Measurements from ENCODE around the gene DNAJC11.
"Not testable (repeated sequence)": the region's sequence is repeated elsewhere in the genome, so short reads cannot be mapped to it uniquely, and the experiment has no call there.

DNAJC11 gene

DNA sequence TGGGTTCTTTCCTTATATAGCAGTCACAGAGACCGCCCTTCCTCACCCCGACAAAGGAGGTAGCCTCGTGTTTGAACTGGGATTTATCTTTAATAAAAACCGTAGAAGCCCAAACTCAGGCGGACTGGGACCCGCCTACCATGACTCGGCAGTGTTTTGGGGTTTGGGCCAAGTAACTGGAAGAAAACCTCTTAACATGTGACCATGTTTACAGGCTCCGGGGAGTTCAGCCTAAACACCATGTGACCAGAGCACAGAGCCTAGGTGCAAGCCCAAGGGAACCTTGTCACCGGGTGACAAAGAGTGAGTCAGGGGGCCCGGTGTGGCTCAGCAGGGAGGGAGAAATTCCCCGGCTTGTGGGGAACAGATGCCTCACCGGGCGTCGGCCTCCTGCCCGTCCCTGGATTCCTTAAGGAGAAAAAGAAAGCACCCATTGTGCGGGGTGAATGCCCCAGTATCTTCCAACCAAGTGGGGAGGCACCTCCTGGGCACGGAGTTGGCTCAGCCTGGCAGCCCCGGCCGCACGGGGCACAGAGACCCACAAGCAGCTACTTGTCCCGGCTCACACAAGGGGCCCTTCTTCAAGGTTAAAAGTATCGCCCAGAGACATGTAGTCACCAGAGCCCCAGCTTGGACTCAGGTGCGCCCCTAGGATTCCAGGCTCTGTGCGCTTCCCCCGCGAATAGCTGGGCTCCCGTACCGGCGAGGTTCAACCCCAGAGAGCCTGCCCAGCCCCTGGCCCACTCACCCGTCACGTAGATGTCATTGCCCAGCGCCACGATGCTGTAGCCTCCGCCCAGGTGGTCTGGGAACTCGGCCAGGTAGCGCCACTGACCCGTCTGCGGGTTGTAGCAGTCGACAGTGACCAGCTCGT lies 100.3 kb downstream of the DNAJC11 start:
- DNase-seq, result peak in 44 of 51 donors; percentile 23 to 82 (median 68)

- DNase-seq, result peak in 2 of 51 donors; percentile 62 to 69
Measured at GRCh38 chr1:6600410-6601048, 101.1 kb downstream of the DNAJC11 start.

DNA sequence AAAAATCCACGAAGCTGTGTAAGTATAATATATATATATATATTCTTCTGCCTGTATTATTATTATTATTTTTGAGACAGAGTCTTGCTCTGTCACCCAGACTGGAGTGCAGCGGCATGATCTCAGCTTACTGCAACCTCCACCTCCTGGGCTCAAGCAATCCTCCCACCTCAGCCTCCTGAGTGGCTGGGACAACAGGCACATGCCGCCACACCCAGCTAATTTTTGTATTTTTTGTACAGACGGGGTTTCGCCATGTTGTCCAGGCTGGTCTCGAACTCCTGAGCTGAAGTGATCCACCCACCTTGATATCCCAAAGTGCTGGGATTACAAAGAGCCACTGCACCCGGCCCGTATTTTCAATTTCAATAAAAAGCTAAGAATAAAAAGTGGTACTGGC lies 101.6 kb downstream of the DNAJC11 start:
- DNase-seq, result not testable (repeated sequence)

- DNase-seq, result peak in 2 of 51 donors; percentile 7 to 18
Measured at GRCh38 chr1:6599141-6599975, 102.3 kb downstream of the DNAJC11 start.

DNA sequence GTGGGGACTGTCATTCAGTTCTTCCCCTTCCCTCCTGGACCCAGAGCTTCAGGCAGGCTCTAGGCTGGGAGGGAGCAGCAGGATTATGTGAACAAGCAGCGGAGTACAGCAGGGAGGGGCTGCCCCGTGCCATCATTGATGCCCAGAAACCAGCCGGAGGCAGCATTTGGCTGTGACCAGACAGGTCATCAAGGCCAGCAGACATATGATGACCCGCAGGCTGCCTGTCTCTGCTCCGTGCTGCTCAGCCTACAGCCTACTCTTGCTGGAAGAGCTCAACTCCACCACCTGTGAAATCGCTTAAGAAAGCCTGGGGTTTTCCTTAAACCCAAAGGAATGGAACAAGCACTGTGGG lies 103.9 kb downstream of the DNAJC11 start:
- DNase-seq, result no peak

- DNase-seq, result peak in 1 of 51 donors; percentile 6
Measured at GRCh38 chr1:6596886-6597776, 104.5 kb downstream of the DNAJC11 start.

DNA sequence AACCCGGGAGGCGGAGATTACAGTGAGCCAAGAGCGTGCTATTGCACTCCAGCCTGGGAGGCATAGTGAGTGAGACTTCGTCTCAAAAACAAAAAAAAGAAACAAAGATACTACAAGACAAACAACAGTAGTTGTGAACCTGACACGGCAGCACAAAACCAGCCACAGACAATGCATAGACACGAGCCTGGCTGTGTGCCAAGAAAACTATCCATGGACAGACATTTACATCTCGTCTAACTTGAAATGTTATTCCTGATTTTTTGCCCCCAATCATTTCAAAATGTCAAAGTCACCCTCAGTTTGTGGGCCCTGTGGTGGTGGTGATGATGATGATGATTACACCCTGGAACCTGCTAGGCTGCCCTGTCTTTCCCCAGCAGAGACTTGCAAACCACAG lies 105.3 kb downstream of the DNAJC11 start:
- DNase-seq, result no peak

DNA sequence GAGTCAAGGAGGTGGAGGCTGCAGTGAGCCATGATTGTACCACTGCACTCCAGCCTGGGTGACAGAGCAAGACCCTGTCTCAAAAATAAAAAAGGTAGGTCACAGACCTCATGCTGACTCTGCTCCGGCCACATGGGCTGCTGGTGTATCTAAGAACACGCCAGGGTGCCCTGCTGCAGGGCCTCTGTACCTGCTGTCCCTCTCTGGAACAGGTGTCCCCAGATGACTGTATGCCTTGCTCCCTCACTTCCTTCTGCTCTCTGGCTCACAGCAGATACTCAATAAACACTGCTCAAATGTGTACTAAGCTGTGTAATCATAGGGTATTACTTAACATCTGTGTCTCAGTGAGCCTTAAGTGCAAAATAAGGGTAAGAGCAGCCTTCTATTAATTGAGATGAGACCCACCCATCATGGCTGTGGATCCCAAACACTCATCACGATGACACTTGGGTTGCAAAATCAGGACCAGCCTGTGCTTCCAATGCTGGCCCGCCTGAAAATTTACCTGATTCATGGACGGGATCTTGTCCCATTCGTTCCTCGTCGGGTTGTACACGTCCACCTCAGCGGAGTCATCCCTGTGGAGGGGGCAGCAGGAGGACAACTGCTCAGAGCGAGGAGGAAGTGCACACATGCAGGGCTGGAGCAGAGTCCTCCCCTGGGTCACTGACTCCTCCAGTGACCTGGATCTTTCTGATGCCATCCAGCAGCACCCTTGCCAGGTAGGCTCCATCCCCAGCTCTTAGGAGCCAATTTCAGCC lies 106.5 kb downstream of the DNAJC11 start:
- no peak for DNase-seq

DNA sequence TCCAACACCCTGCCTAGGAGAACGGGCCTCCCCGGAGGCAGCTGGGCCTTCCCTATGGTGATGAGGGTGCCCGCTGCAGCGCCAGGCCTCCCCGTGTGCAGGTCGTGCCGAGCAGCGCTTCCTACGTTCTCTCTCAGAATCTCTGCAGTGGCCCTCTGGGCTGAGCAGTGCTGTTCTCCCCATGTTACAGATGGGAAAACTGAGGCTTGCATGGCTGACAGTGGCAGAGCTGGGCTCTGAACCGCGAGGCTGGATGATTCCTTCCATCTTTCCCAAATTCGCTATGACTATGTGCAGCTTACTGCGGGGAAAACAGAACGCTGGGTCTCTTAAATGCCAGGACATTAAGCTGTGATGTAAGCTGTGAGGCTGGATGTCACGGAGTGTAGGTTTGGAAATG lies 107.8 kb downstream of the DNAJC11 start:
- no peak for DNase-seq

DNA sequence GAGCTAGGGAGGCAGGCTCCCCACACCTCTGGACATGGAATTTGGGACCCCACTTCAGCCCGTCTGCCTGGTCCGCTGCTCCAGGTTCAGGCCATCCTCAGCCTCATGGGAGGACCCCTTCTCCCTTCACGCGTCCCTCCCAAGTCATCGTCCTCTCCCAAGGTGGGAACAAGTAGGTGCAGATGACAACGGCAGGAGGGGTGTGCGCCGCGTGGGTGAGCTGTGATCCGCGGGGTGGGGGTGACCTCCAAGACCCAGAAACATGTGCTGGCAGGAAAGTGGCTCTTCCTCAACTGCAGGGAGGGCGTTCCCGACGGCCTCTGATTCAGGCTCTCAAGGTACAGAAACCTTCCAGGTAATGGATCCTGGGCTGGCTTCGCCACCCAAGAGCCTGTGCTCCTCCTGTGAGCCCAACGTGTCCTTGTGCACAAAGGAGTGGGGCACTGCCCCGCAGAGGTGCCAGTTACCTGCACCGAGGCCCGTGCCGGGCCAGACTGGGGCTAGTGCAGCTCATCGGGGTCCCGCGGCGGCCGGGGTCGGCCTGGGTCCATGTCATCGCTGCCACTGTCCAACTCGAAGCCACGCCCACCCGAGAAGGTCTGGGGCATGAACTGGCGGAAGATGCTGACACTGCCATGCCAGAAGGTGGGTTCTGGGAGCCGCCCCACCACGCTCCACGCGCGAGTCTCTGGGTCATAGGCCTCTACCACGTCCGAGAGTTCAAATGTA lies 108.6 kb downstream of the DNAJC11 start:
- no peak for DNase-seq

GRCh38 chr1:6592441-6592840 lies 109.2 kb downstream of the DNAJC11 start:
- DNase-seq, result no peak

- DNase-seq, result no peak
Measured at GRCh38 chr1:6591644-6592043, 110.0 kb downstream of the DNAJC11 start.

GRCh38 chr1:6591222-6591621 lies 110.4 kb downstream of the DNAJC11 start:
- peak in 13 of 51 donors; percentile 14 to 53 (median 27) for DNase-seq

DNA sequence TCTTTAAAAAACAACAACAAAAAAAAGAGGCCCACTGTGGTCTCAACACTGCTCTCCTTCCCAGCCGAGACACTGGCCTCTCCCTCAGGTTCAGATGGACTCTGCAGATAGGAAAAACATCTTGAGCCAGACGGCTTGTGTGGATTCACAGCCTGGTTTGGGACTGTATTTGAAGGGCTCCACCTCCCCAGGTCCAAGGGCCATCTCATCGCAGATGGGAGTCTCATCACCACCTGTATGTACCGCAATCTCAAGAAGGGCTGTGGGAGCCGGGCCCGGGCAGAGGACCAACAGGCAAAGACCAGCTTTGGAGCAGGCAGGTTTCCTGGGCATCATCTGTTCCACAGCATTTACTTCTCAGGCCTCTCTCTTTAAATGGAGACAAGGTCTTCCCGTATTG lies 111.6 kb downstream of the DNAJC11 start:
- DNase-seq, result no peak

GRCh38 chr1:6588893-6589520 lies 112.6 kb downstream of the DNAJC11 start:
- no peak for DNase-seq

- no peak for DNase-seq
Measured at GRCh38 chr1:6588128-6588892, 113.3 kb downstream of the DNAJC11 start.

DNA sequence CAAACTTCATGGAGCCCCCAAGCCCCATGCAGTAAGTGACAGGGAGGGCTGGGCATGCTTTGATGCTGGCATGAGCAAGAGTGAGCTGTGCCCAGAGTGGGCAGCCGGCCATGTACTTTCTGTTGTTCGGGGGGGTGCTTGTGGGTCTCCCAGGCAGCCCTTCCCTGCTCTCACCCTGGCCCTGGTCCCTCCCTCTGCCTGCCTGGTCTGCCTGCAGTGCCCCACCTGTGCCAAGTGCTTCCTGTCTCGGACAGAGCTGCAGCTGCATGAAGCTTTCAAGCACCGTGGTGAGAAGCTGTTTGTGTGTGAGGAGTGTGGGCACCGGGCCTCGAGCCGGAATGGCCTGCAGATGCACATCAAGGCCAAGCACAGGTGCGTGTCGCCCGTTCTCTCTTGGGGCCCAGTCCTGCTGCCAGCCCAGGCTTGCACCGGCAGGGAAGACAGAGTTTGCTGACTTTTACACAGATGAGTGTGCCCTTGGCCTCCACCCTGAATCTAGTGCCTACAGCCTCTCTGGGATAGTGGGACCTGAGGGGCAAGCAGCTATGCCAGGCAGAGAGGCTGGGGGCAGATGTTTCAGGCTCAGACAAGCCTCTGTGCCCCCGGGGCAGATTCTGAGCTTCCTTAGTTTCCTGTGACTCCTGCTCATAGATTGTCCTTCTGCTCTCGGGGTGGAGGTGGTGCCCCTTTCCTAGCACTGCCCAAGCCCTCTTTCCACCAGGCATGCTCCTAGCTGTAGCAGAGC lies 114.2 kb downstream of the DNAJC11 start:
- DNase-seq, result peak in 44 of 51 donors; percentile 12 to 86 (median 65)
